Esophagus squamous epithelium (tissue), 4 donors: Measurements from ENCODE around the gene FADS3.

ENCODE experiments used
- POLR2A ChIP-seq, 4 donors: fragments of 450-650 bp; IDR thresholded peaks; one replicate each; pipeline ENCODE4 v1.6.1; 2017; ENCODE audit warnings: antibody characterized with exemption in 4 of 4, mild to moderate bottlenecking in 4 of 4, moderate library complexity in 3 of 4
- TF ChIP-seq, protein P1 (sequence below), 6 experiments: fragments of 450-650 bp in 4 of 6; fragments of 200-600 bp in 2 of 6; sonication (generic) in 2 of 6; IDR thresholded peaks; one replicate each; pipeline ENCODE4 v1.5.1; 2016 to 2019; ENCODE audit warnings: antibody characterized with exemption in 6 of 6, mild to moderate bottlenecking in 4 of 6, moderate library complexity in 4 of 6

DNA sequence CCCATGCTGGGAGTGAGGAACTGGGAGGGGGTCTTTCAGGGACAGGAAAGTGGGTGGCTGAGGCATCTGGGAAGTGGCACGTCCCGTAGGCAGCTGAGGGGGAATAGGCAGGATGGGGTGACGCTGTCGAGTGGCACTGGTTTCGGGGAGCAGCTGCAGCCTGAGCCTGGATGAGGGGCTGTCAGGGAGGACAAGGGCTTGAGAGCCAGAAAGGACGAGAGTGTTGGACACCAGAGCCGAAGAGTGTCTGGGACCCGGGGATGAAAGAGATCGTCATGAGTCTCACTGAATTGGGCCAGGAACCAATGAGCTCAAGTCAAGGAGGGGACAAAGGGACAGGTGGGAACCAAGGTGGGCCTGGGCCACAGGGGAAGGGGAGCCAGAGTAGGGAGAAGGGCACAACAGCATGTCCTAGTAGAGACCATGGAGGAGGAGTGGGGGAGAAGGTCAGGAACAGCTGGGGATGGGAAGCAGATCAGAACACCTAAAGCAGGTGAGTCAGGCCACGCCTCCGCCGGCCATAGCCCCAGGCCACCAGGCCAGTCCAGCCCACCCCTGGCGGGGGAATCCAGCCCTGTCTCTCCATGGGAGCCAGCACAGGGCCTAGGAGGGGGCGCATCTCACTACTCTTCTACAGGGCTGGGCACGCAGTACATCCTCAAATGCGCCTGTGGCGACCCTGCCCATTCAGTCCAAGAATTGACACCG lies 21.8 kb upstream of the FADS3 start:
- TF ChIP-seq, protein P1, sequence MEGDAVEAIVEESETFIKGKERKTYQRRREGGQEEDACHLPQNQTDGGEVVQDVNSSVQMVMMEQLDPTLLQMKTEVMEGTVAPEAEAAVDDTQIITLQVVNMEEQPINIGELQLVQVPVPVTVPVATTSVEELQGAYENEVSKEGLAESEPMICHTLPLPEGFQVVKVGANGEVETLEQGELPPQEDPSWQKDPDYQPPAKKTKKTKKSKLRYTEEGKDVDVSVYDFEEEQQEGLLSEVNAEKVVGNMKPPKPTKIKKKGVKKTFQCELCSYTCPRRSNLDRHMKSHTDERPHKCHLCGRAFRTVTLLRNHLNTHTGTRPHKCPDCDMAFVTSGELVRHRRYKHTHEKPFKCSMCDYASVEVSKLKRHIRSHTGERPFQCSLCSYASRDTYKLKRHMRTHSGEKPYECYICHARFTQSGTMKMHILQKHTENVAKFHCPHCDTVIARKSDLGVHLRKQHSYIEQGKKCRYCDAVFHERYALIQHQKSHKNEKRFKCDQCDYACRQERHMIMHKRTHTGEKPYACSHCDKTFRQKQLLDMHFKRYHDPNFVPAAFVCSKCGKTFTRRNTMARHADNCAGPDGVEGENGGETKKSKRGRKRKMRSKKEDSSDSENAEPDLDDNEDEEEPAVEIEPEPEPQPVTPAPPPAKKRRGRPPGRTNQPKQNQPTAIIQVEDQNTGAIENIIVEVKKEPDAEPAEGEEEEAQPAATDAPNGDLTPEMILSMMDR (IDR thresholded peaks at IDR 0.05): no peak
- TF ChIP-seq POLR2A (IDR thresholded peaks at IDR 0.05): no peak
